HFFc6 (cell line): ENCODE data around the gene CTSH. TPM values are rescaled to one million over a fixed set of nuclear protein-coding genes. Genes with fewer than 3 reads are reported as not detected.
"Not testable (repeated sequence)": the region's sequence is repeated elsewhere in the genome, so short reads cannot be mapped to it uniquely, and the experiment has no call there.

Experiments used
- DNase-seq: peaks from one replicate; pipeline ENCODE4 v3.0.0-alpha.2; 2018
- H3K27ac Mint-ChIP-seq: 2 replicates; pipeline ENCODE4 v1.8.0; 2020; ENCODE audit warnings: mild to moderate bottlenecking, mixed read lengths
- H3K27me3 Mint-ChIP-seq: 2 replicates; pipeline ENCODE4 v1.8.0; 2021; ENCODE audit warnings: mild to moderate bottlenecking, moderate library complexity, mixed read lengths; ENCODE audit not compliant: insufficient read depth
- H3K36me3 Mint-ChIP-seq: 2 replicates; pipeline ENCODE4 v1.8.0; 2021; ENCODE audit warnings: low read depth, mixed read lengths
- H3K4me1 Mint-ChIP-seq: 2 replicates; pipeline ENCODE4 v1.8.0; 2020; ENCODE audit warnings: low read depth, mixed read lengths
- H3K4me3 Mint-ChIP-seq: 2 replicates; pipeline ENCODE4 v1.8.0; 2020; ENCODE audit warnings: mild to moderate bottlenecking, moderate library complexity, mixed read lengths
- H3K9me3 Mint-ChIP-seq: 2 replicates; pipeline ENCODE4 v1.8.0; 2020; ENCODE audit warnings: mild to moderate bottlenecking, mixed read lengths
- total RNA-seq, 6 experiments: library from RNA; stranded (reverse); fragmentation: NEBNext Ultra II Directional; extraction: Animal tissue kit (Norgen Biotek cat#: 25700); gene quantifications; 2 replicates in 1 of 6; 3 replicates in 5 of 6; pipeline ENCODE4 v1.2.3, GENCODE V29; 2021
- TF ChIP-seq, protein P1 (sequence below): fragments of 200-600 bp; sonication (generic); IDR thresholded peaks from 2 replicates; pipeline ENCODE4 v1.5.0; 2021; ENCODE audit warnings: antibody characterized with exemption, mild to moderate bottlenecking

The CTSH gene
- total RNA-seq, 6 experiments from 2014 or later, result 0.20 to 0.53 (median 0.38) TPM; not detected in 1

DNA sequence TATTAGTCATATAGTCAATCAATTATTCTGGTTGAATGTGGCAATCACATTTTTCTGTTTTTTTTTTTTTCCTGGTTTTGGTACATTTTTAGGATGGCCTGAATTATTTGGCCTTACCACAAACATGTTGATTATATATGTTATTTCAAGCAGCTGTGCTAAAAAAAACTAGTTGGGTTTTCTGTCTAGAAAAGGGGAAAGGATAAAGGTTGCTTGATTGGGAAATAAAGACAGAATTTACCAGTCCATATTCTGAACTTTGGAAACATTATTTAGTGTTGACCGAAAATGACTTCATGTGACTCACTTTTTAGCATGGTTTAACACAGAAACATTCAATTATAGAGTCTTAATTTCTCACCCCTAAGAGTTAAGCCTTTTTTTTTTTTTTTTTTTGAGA is 64.0 kb downstream of the CTSH start:
- Mint-ChIP-seq H3K27me3 (peaks cover 2% of the 10 kb centered on the region; the same call in 1 of the 2 replicates), H3K4me3 (peak overlapping the region; percentile 43; the same call in 1 of the 2 replicates), H3K27ac (peak overlapping the region; percentile 36; the same call in 1 of the 2 replicates), H3K4me1 (peaks cover 82% of the 10 kb centered on the region), H3K9me3 (no peaks in the 10 kb centered on the region), H3K36me3 (peaks cover 48% of the 10 kb centered on the region)
- TF ChIP-seq, protein P1, sequence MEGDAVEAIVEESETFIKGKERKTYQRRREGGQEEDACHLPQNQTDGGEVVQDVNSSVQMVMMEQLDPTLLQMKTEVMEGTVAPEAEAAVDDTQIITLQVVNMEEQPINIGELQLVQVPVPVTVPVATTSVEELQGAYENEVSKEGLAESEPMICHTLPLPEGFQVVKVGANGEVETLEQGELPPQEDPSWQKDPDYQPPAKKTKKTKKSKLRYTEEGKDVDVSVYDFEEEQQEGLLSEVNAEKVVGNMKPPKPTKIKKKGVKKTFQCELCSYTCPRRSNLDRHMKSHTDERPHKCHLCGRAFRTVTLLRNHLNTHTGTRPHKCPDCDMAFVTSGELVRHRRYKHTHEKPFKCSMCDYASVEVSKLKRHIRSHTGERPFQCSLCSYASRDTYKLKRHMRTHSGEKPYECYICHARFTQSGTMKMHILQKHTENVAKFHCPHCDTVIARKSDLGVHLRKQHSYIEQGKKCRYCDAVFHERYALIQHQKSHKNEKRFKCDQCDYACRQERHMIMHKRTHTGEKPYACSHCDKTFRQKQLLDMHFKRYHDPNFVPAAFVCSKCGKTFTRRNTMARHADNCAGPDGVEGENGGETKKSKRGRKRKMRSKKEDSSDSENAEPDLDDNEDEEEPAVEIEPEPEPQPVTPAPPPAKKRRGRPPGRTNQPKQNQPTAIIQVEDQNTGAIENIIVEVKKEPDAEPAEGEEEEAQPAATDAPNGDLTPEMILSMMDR, result no peak
- no peak for DNase-seq

DNA sequence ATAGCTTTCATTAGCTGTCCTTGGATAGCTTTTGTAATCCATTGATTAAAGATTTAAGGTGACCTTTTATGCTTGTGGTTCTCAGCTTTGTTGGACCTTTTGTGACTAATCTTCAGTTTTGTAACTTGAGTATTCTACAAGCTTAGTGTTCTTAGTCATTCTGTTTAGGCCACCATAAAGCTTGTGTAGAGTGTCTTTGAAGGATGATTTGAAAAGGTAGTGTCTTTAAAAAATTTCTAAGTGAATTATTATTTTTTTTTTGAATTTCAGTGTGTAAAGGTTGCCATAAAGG is 64.7 kb downstream of the CTSH start:
- Mint-ChIP-seq H3K9me3 (no peaks in the 10 kb centered on the region), H3K27ac (peak overlapping the region; percentile 73), H3K4me1 (peaks cover 82% of the 10 kb centered on the region), H3K36me3 (peaks cover 50% of the 10 kb centered on the region), H3K27me3 (peaks cover 2% of the 10 kb centered on the region; the same call in 1 of the 2 replicates), H3K4me3 (peak overlapping the region; percentile 45)
- TF ChIP-seq, protein P1, result no peak
- peak; percentile 53 for DNase-seq

DNA sequence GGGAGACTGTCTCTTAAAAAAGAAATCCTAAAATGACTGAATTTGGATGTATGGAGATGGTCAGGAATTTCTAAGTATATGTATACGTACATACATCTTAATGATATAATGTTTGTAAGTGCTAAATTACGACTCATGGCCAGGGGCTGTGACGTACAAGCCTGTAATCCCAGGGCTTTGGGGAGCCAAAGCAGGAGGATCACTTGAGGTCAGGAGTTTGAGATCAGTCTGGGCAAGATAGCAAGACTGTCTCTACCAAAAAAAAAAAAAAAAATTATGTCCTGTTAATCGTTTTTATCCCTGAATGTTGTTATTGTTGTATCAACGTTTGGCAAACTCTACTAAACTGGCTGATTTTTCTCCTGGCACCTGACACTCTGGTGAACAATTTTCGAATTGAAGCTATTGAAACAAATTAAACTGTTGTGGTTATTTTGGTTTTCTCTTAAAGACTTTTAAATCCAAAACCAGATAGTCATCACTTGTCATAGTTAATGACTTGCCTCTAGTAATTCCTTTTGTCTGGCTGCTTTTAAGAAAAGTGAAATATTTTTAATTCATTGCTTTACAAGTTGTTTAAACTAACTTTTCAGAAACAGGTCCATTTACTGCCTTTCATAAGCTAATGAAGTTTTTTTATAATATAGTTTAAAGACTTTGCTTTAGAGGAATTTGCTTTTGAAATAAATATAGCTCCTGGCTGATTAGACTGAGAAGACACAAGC is 65.2 kb downstream of the CTSH start:
- no peak for DNase-seq
- Mint-ChIP-seq H3K9me3 (no peaks in the 10 kb centered on the region), H3K36me3 (peaks cover 50% of the 10 kb centered on the region)

DNA sequence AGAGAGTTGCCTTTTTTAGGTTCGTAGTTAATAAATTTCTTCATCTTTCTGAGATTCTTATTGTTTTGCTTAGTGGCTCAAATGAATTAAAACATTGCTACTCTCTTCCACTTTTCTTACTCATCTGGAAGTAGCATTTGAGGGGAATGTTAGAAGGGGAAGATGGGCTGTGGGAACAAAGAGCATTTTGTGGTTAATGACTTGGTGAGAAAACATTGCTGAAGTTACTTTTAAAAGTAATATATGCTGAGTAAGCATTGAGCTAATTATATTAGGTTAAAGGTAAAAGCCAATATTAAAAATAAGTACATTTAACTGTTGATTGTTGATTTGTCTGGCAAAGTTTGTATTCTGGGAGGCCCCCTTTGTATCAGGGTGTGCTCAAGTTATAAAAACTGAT is 66.5 kb downstream of the CTSH start:
- no peak for DNase-seq

More for the DNA sequence above, 65.2 kb downstream of the CTSH start:
- peaks cover 2% of the 10 kb centered on the region; the same call in 1 of the 2 replicates for H3K27me3 Mint-ChIP-seq
- H3K4me3 Mint-ChIP-seq, result peak overlapping the region; percentile 45
- peaks cover 82% of the 10 kb centered on the region for H3K4me1 Mint-ChIP-seq
- peak overlapping the region; percentile 73 for H3K27ac Mint-ChIP-seq
- TF ChIP-seq, protein P1, result no peak

DNA sequence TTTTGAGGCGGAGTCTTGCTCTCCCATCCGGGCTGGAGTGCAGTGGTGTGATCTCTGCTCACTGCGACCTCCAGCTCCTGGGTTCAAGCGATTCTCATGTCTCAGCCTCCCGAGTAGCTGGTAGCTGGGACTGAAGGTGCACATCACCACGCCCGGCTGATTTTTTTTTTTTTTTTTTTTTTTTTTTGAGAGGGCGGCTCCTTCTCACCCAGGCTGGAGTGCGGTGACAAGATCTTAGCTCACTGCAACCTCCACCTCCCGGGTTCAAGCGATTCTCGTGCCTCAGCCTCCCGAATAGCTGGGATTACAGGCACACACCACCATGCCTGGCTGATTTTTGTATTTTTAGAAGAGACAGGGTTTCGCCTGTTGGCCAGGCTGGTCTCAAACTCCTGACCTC is 67.9 kb downstream of the CTSH start:
- not testable (repeated sequence) for H3K9me3 Mint-ChIP-seq, DNase-seq, H3K27ac Mint-ChIP-seq
- H3K27me3 Mint-ChIP-seq, result peaks cover 15% of the 10 kb centered on the region; the same call in 1 of the 2 replicates
- peaks cover 54% of the 10 kb centered on the region for H3K36me3 Mint-ChIP-seq
- H3K4me3 Mint-ChIP-seq, result peak overlapping the region; percentile 99
- peaks cover 67% of the 10 kb centered on the region for H3K4me1 Mint-ChIP-seq

More for the DNA sequence above, 66.5 kb downstream of the CTSH start:
- Mint-ChIP-seq H3K4me1 (peaks cover 78% of the 10 kb centered on the region), H3K9me3 (no peaks in the 10 kb centered on the region), H3K27me3 (peaks cover 11% of the 10 kb centered on the region), H3K27ac (peak overlapping the region; percentile 22), H3K4me3 (peak overlapping the region; percentile 99), H3K36me3 (peaks cover 56% of the 10 kb centered on the region)
- TF ChIP-seq, protein P1, result no peak

DNA sequence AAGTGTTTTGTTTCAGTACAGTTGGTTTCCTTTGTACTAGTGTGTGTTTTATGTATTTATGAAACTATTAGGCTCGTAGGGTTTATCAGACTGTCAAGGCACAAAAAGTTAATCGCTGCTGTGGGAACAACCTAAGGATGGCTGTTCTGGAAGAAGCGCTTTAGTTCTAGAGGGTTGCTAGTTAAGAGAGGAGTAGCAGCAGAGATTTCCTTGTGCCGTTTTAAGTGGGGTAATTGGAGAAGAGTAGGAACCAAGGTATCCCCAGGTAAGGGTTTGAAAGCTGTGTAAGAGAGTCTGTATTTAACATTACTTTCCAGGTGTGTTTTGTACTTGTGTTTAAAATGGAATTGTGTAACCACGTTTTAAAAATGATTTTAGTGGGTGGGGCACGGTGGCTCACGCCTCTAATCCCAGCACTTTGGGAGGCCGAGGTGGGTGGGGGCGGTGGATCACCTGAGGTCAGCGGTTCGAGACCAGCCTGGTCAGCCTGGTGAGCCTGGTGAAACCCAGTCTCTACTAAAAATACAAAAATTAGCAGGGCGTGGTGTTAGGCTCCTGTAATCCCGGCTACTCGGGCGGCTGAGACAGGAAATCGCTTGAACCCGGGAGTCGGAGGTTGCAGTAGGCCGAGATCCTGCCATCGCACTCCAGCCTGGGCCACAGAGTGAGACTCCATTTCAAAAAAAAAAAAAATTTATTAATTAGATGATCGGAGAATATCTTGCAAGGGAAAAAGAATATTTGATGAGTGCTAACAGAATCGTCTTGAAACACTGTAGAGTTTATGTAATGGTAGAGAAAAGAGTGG is 69.5 kb downstream of the CTSH start:
- Mint-ChIP-seq H3K4me3 (peak overlapping the region; percentile 99), H3K9me3 (no peaks in the 10 kb centered on the region), H3K27ac (peak overlapping the region; percentile 100), H3K36me3 (peaks cover 47% of the 10 kb centered on the region), H3K27me3 (peaks cover 15% of the 10 kb centered on the region; the same call in 1 of the 2 replicates), H3K4me1 (peaks cover 50% of the 10 kb centered on the region)
- TF ChIP-seq, protein P1, result no peak
- DNase-seq, result no peak
